Activated naive CD8-positive, alpha-beta T cell treated with anti-CD3 and anti-CD28 coated beads for 36 hours (primary cell): Measurements from ENCODE around the gene VPS33A. TPM values are rescaled to one million over a fixed set of nuclear protein-coding genes. Genes with fewer than 3 reads are reported as not detected.
A peak's percentile ranks its signal among the peaks of the same experiment; 100 is the strongest.

Source experiments
- DNase-seq: peaks from one replicate; pipeline ENCODE4 v3.0.0; 2021
- H3K27ac Mint-ChIP-seq: one replicate; pipeline ENCODE4 v1.8.0; 2022; ENCODE audit warnings: mild to moderate bottlenecking, moderate library complexity, mixed read lengths
- H3K27me3 Mint-ChIP-seq: one replicate; pipeline ENCODE4 v1.8.0; 2022; ENCODE audit warnings: mild to moderate bottlenecking, mixed read lengths
- H3K36me3 Mint-ChIP-seq: one replicate; pipeline ENCODE4 v1.8.0; 2021; ENCODE audit warnings: mild to moderate bottlenecking, mixed read lengths
- H3K4me1 Mint-ChIP-seq: one replicate; pipeline ENCODE4 v1.8.0; 2021; ENCODE audit warnings: mixed read lengths
- H3K4me3 Mint-ChIP-seq: one replicate; pipeline ENCODE4 v1.8.0; 2022; ENCODE audit warnings: mild to moderate bottlenecking, moderate library complexity, mixed read lengths
- H3K9me3 Mint-ChIP-seq: one replicate; pipeline ENCODE4 v1.8.0; 2022; ENCODE audit warnings: mixed read lengths
- total RNA-seq, 2 experiments: library from RNA; stranded (reverse); gene quantifications; one replicate each; pipeline ENCODE4 v1.2.3, GENCODE V29; 2021

The VPS33A gene
- total RNA-seq, 2 experiments from 2014 or later = 34.5 to 35.7 TPM

GRCh38 chr12:122185494-122186082, 80.7 kb downstream of the VPS33A start:
- Mint-ChIP-seq H3K4me3 (no peak overlapping the region), H3K27me3 (peaks cover 25% of the 10 kb centered on the region), H3K9me3 (no peaks in the 10 kb centered on the region), H3K4me1 (peaks cover 7% of the 10 kb centered on the region), H3K36me3 (no peaks in the 10 kb centered on the region), H3K27ac (no peak overlapping the region)
- DNase-seq = no peak

GRCh38 chr12:122185079-122185478, 81.2 kb downstream of the VPS33A start:
- H3K27me3 Mint-ChIP-seq = peaks cover 27% of the 10 kb centered on the region
- no peak overlapping the region for H3K27ac Mint-ChIP-seq
- peaks cover 7% of the 10 kb centered on the region for H3K4me1 Mint-ChIP-seq
- H3K36me3 Mint-ChIP-seq = no peaks in the 10 kb centered on the region
- no peak overlapping the region for H3K4me3 Mint-ChIP-seq
- DNase-seq = no peak
- no peaks in the 10 kb centered on the region for H3K9me3 Mint-ChIP-seq

- H3K4me1 Mint-ChIP-seq = peaks cover 7% of the 10 kb centered on the region
Measured at GRCh38 chr12:122184517-122184916, 81.8 kb downstream of the VPS33A start.

GRCh38 chr12:122183588-122183940, 82.7 kb downstream of the VPS33A start:
- no peak for DNase-seq
- peaks cover 7% of the 10 kb centered on the region for H3K4me1 Mint-ChIP-seq
- H3K27me3 Mint-ChIP-seq = peaks cover 27% of the 10 kb centered on the region
- H3K27ac Mint-ChIP-seq = no peak overlapping the region
- no peaks in the 10 kb centered on the region for H3K36me3 Mint-ChIP-seq
- H3K9me3 Mint-ChIP-seq = no peaks in the 10 kb centered on the region
- peak overlapping the region; percentile 42 for H3K4me3 Mint-ChIP-seq

More at GRCh38 chr12:122184517-122184916, 81.8 kb downstream of the VPS33A start:
- Mint-ChIP-seq H3K27ac (no peak overlapping the region), H3K9me3 (no peaks in the 10 kb centered on the region), H3K27me3 (peaks cover 27% of the 10 kb centered on the region), H3K4me3 (no peak overlapping the region), H3K36me3 (no peaks in the 10 kb centered on the region)
- no peak for DNase-seq

GRCh38 chr12:122182887-122183587, 83.3 kb downstream of the VPS33A start, which contains the start of gene LRRC43:
Gene LRRC43 (plus strand): TSS chr12:122183123. CDS start chr12:122183145, 22 bp downstream.
- peak; percentile 46 for DNase-seq
- Mint-ChIP-seq H3K27ac (no peak within 1 kb of the TSS), H3K27me3 (peaks cover 27% of the 10 kb centered on the region), H3K9me3 (no peaks in the 10 kb centered on the region), H3K4me1 (peaks cover 7% of the 10 kb centered on the region), H3K36me3 (no peaks in the 10 kb centered on the region), H3K4me3 (peak within 1 kb of the TSS; percentile 75)

Other genes with a start within 250 kb of the VPS33A start
- gene BCL7A, start 244.6 kb downstream of the VPS33A start, total RNA-seq = 1 to 10 TPM; 6.7 to 7.2 TPM
- 10 to 100 TPM; 29.0 to 30.1 TPM for gene MLXIP, start 187.7 kb downstream of the VPS33A start, total RNA-seq
- not detected for gene IL31, start 92.3 kb downstream of the VPS33A start, total RNA-seq
- under 1 TPM in 1 of 2 experiments, not detected in 1; 0.23 TPM for gene LRRC43, start 83.4 kb downstream of the VPS33A start, total RNA-seq
- gene B3GNT4, start 62.8 kb downstream of the VPS33A start, total RNA-seq = 1 to 10 TPM in 1 of 2 experiments, under 1 TPM in 1; 0.92 to 1.6 TPM
- 10 to 100 TPM; 47.9 to 51.7 TPM for gene DIABLO, start 40.4 kb downstream of the VPS33A start, total RNA-seq
- 10 to 100 TPM; 32.4 to 33.9 TPM for gene CLIP1, start 156.2 kb upstream of the VPS33A start, total RNA-seq
- gene ZCCHC8, start 234.4 kb upstream of the VPS33A start, total RNA-seq = 10 to 100 TPM; 40.7 to 41.7 TPM